ENCODE data around the gene CRYBA1.
"Not testable (repeated sequence)": the region's sequence is repeated elsewhere in the genome, so short reads cannot be mapped to it uniquely, and the experiment has no call there.

The CRYBA1 gene

GRCh38 chr17:29238133-29238850, 8.4 kb upstream of the CRYBA1 start:
- no peak for DNase-seq

- DNase-seq: no peak
Observed at GRCh38 chr17:29240477-29240876, 6.2 kb upstream of the CRYBA1 start.

- DNase-seq: no peak
Observed at GRCh38 chr17:29240968-29241963, 5.4 kb upstream of the CRYBA1 start.

- DNase-seq: no peak
Observed at GRCh38 chr17:29242051-29242450, 4.6 kb upstream of the CRYBA1 start.

GRCh38 chr17:29242790-29243189, 3.9 kb upstream of the CRYBA1 start:
- no peak for DNase-seq

- DNase-seq: no peak
Observed at GRCh38 chr17:29243792-29244191, 2.9 kb upstream of the CRYBA1 start.

GRCh38 chr17:29245401-29245800, 1.3 kb upstream of the CRYBA1 start:
- DNase-seq: no peak

- DNase-seq: no peak
Observed at GRCh38 chr17:29247219-29247618, 560 bp downstream of the CRYBA1 start.

- no peak for DNase-seq
Observed at GRCh38 chr17:29248845-29249244, 2.2 kb downstream of the CRYBA1 start.

- no peak for DNase-seq
Observed at GRCh38 chr17:29250666-29251065, 4.0 kb downstream of the CRYBA1 start.

- DNase-seq: no peak
Observed at GRCh38 chr17:29251184-29251583, 4.5 kb downstream of the CRYBA1 start.

GRCh38 chr17:29252101-29252791, 5.6 kb downstream of the CRYBA1 start:
- DNase-seq: no peak

- DNase-seq: no peak
Observed at GRCh38 chr17:29253037-29253436, 6.4 kb downstream of the CRYBA1 start.

- DNase-seq: no peak
Observed at GRCh38 chr17:29255926-29256522, 9.4 kb downstream of the CRYBA1 start.

- DNase-seq: no peak
Observed at GRCh38 chr17:29256735-29257466, 10.2 kb downstream of the CRYBA1 start.

- DNase-seq: no peak
Observed at GRCh38 chr17:29257756-29258155, 11.1 kb downstream of the CRYBA1 start.

GRCh38 chr17:29263916-29264315, 17.3 kb downstream of the CRYBA1 start:
- no peak for DNase-seq

- not testable (repeated sequence) for DNase-seq
Observed at GRCh38 chr17:29271980-29272379, 25.3 kb downstream of the CRYBA1 start.

- DNase-seq: no peak
Observed at GRCh38 chr17:29273924-29274323, 27.3 kb downstream of the CRYBA1 start.

- DNase-seq: no peak
Observed at GRCh38 chr17:29278692-29279091, 32.0 kb downstream of the CRYBA1 start.

- DNase-seq: no peak
Observed at GRCh38 chr17:29279397-29280070, 32.9 kb downstream of the CRYBA1 start.

GRCh38 chr17:29283496-29283895, 36.8 kb downstream of the CRYBA1 start:
- DNase-seq: no peak

Data from stimulated activated CD4-positive, alpha-beta T cell treated with anti-CD3 and anti-CD28 coated beads, Interleukin-2, amount 100 ng/mL, for 48 hours (primary cell).